HFF-Myc (cell line): Measurements from ENCODE around the gene MYO18A.
"Not testable (repeated sequence)": the region's sequence is repeated elsewhere in the genome, so short reads cannot be mapped to it uniquely, and the experiment has no call there.

ENCODE experiments used
- DNase-seq: peaks from one replicate; pipeline ENCODE4 v3.0.0-alpha.2; 2011; ENCODE audit warnings: low read depth; ENCODE audit errors: extremely low read depth
- H3K4me3 ChIP-seq: replicated peaks from 2 replicates; pipeline ENCODE4 v1.5.1; 2011; ENCODE audit warnings: low read depth, mild to moderate bottlenecking, control low read depth, low read length
- CTCF ChIP-seq: IDR thresholded peaks from 2 replicates; pipeline ENCODE4 v1.5.1; 2012; ENCODE audit warnings: mild to moderate bottlenecking, low read depth, low read length, control low read depth; ENCODE audit errors: missing control alignments

Gene MYO18A

GRCh38 chr17:29094101-29094708 is 86.0 kb downstream of the MYO18A start:
- no peak for TF ChIP-seq CTCF
- H3K4me3 ChIP-seq: no peak overlapping the region
- no peak for DNase-seq

GRCh38 chr17:29093090-29093871 is 86.9 kb downstream of the MYO18A start:
- no peak for DNase-seq
- H3K4me3 ChIP-seq: no peak overlapping the region
- no peak for TF ChIP-seq CTCF

GRCh38 chr17:29091606-29092289 is 88.5 kb downstream of the MYO18A start:
- TF ChIP-seq CTCF: no peak
- no peak overlapping the region for H3K4me3 ChIP-seq
- DNase-seq: no peak

- H3K4me3 ChIP-seq: no peak overlapping the region
- no peak for TF ChIP-seq CTCF
- no peak for DNase-seq
Measured at GRCh38 chr17:29090750-29091605, 89.2 kb downstream of the MYO18A start.

- no peak overlapping the region for H3K4me3 ChIP-seq
- no peak for TF ChIP-seq CTCF
- DNase-seq: no peak
Measured at GRCh38 chr17:29090108-29090507, 90.1 kb downstream of the MYO18A start.

GRCh38 chr17:29089601-29090044 is 90.6 kb downstream of the MYO18A start:
- no peak for DNase-seq
- H3K4me3 ChIP-seq: no peak overlapping the region
- no peak for TF ChIP-seq CTCF

GRCh38 chr17:29088782-29089181 is 91.4 kb downstream of the MYO18A start:
- not testable (repeated sequence) for H3K4me3 ChIP-seq, DNase-seq
